Measurements from ENCODE around the gene SUPT7L. TPM values are rescaled to one million over a fixed set of nuclear protein-coding genes. Genes with fewer than 3 reads are reported as not detected.

The SUPT7L gene
- total RNA-seq, 1 experiment from 2014 or later = 23.3 TPM

DNA sequence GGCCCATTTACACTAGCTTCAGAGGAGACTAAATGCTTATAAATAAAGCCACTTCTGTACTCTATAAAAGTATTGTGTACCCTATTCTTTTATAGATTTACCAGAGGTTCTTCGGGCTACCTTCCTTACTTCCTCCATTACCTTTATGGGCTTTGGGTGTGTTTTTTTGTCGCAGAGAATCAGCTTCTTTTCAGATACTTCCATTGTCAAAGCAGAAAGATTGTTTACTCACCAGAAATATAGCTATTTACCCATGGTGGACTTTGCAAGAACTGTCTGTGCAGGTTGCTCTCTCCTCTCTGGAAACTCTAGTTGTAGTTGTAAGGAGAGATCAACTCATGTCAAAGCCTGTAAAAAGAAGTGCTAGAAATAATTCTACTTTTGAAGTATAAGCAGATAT lies 49.4 kb downstream of the SUPT7L start:
- H3K4me3 ChIP-seq = no peak overlapping the region
- no peaks in the 10 kb centered on the region for H3K4me1 ChIP-seq (replicated peaks)
- DNase-seq (ENCODE audit: low read depth in 1 of 2, low spot score in 2 of 2) = no peak
- no peaks in the 10 kb centered on the region for H3K27me3 ChIP-seq (replicated peaks)
- no peak overlapping the region for H3K27ac ChIP-seq
- H3K36me3 ChIP-seq = peaks cover 78% of the 10 kb centered on the region
- H3K9me3 ChIP-seq (replicated peaks) = no peaks in the 10 kb centered on the region

- Histone ChIP-seq H3K4me1 (replicated peaks) (no peaks in the 10 kb centered on the region), H3K4me3 (no peak overlapping the region), H3K27me3 (replicated peaks) (no peaks in the 10 kb centered on the region), H3K9me3 (replicated peaks) (no peaks in the 10 kb centered on the region), H3K36me3 (peaks cover 78% of the 10 kb centered on the region), H3K27ac (no peak overlapping the region)
- DNase-seq (ENCODE audit: low read depth in 1 of 2, low spot score in 2 of 2) = no peak
Measured at GRCh38 chr2:27606611-27607010, 56.8 kb downstream of the SUPT7L start.

Other genes with a start within 250 kb of the SUPT7L start
- gene NRBP1, start 235.0 kb downstream of the SUPT7L start, total RNA-seq (2014; rRNA removed; shearing (Covaris generic)) = 83.1 and 132 TPM in 2 replicates
- not detected in 2 replicates for gene KRTCAP3, start 221.2 kb downstream of the SUPT7L start, total RNA-seq (2014; rRNA removed; shearing (Covaris generic))
- gene IFT172, start 173.9 kb downstream of the SUPT7L start, total RNA-seq (2014; rRNA removed; shearing (Covaris generic)) = 12.4 and 18.4 TPM in 2 replicates
- 2.2 and 3.9 TPM in 2 replicates for gene FNDC4, start 168.4 kb downstream of the SUPT7L start, total RNA-seq (2014; rRNA removed; shearing (Covaris generic))
- gene GCKR, start 166.8 kb downstream of the SUPT7L start, total RNA-seq (2014; rRNA removed; shearing (Covaris generic)) = not detected in 2 replicates
- 35.2 and 52.8 TPM in 2 replicates for gene ZNF512, start 80.6 kb downstream of the SUPT7L start, total RNA-seq (2014; rRNA removed; shearing (Covaris generic))
- 2.4 and 2.9 TPM in 2 replicates for gene CCDC121, start 34.6 kb downstream of the SUPT7L start, total RNA-seq (2014; rRNA removed; shearing (Covaris generic))
- gene GPN1, start 34.6 kb downstream of the SUPT7L start, total RNA-seq (2014; rRNA removed; shearing (Covaris generic)) = 68.8 and 70.2 TPM in 2 replicates
- 49.7 and 52.8 TPM in 2 replicates for gene SLC4A1AP, start 275 bp upstream of the SUPT7L start, total RNA-seq (2014; rRNA removed; shearing (Covaris generic))
- gene MRPL33, start 108.1 kb upstream of the SUPT7L start, total RNA-seq (2014; rRNA removed; shearing (Covaris generic)) = 184 and 254 TPM in 2 replicates
- 1.3 TPM in 1 of 2 replicates, not detected in the other for gene RBKS, start 226.8 kb upstream of the SUPT7L start, total RNA-seq (2014; rRNA removed; shearing (Covaris generic))
- gene BABAM2, start 227.1 kb upstream of the SUPT7L start, total RNA-seq (2014; rRNA removed; shearing (Covaris generic)) = 18.7 and 24.6 TPM in 2 replicates